T-cell (primary cell): ENCODE measurements around the gene TRAK2. TPM values are rescaled to one million over a fixed set of nuclear protein-coding genes. Genes with fewer than 3 reads are reported as not detected.
"Not testable (repeated sequence)": the region's sequence is repeated elsewhere in the genome, so short reads cannot be mapped to it uniquely, and the experiment has no call there.

ENCODE experiments used
- ATAC-seq, 4 experiments: fragments of 200-7000 bp in 3 of 4; fragments of 150-1000 bp in 1 of 4; cut with Tn5 transposase; replicated peaks in 1 of 4; 1 replicate in 3 of 4; 2 replicates in 1 of 4; pipeline ENCODE4 v1.10.0; 2021; ENCODE audit warnings: moderate library complexity in 3 of 4, mild to moderate bottlenecking in 2 of 4, moderate number of reproducible peaks in 1 of 4
- CTCF ChIA-PET, 2 donors: fragments of 300-600 bp; sonication (Branson Sonifier 250); formaldehyde crosslinking; loops; one replicate each; lab custom pipeline; 2022; ENCODE audit warnings: antibody characterized with exemption in 2 of 2; lab: Charles Lee
- POLR2A ChIA-PET, 2 donors: fragments of 300-600 bp; sonication (Branson Sonifier 250); formaldehyde crosslinking; loops; one replicate each; lab custom pipeline; 2022; ENCODE audit warnings: antibody characterized with exemption in 2 of 2; lab: Charles Lee
- DNase-seq, 35 experiments: peaks; one replicate each; pipeline versions ENCODE4 v3.0.0 to v3.0.0-alpha.2; 2013 to 2023
- H3K27ac ChIP-seq: one replicate; pipeline ENCODE4 v1.5.1; 2013; ENCODE audit warnings: low read length
- H3K27me3 ChIP-seq, 2 experiments: replicated peaks in 1 of 2; 1 replicate in 1 of 2; 2 replicates in 1 of 2; pipeline versions ENCODE4 v1.6.1 to v1.7.0; 2013; ENCODE audit warnings: low read length in 1 of 2, mixed read lengths in 1 of 2; ENCODE audit not compliant: control insufficient read depth in 2 of 2, insufficient read depth in 2 of 2; ENCODE audit errors: extremely low read depth in 1 of 2
- H3K36me3 ChIP-seq, 2 donors: 1 replicate in 1 of 2; 2 replicates in 1 of 2; pipeline versions ENCODE4 v1.6.1 to v1.7.0; 2013; ENCODE audit warnings: low read length in 1 of 2; ENCODE audit not compliant: control insufficient read depth in 2 of 2, insufficient read depth in 1 of 2; ENCODE audit errors: extremely low read depth in 1 of 2
- H3K4me1 ChIP-seq, 2 experiments: 1 replicate in 1 of 2; 2 replicates in 1 of 2; pipeline versions ENCODE4 v1.6.1 to v1.7.0; 2013; ENCODE audit warnings: low read length in 2 of 2, mixed read lengths in 1 of 2; ENCODE audit not compliant: insufficient read depth in 2 of 2, control insufficient read depth in 1 of 2; ENCODE audit errors: extremely low read depth in 1 of 2
- H3K4me3 ChIP-seq, 2 donors: 1 replicate in 1 of 2; 2 replicates in 1 of 2; pipeline versions ENCODE4 v1.5.1 to v1.7.0; 2013; ENCODE audit warnings: mild to moderate bottlenecking in 2 of 2, low read length in 1 of 2, moderate library complexity in 1 of 2; ENCODE audit not compliant: control insufficient read depth in 1 of 2; ENCODE audit errors: extremely low read depth in 1 of 2
- H3K9me3 ChIP-seq: 2 replicates; pipeline ENCODE4 v1.7.0; 2013
- H3K27ac Mint-ChIP-seq, 2 donors: one replicate each; pipeline ENCODE4 v1.8.0; 2020 to 2021; ENCODE audit warnings: mild to moderate bottlenecking in 2 of 2, mixed read lengths in 2 of 2
- H3K27me3 Mint-ChIP-seq, 2 donors: one replicate each; pipeline ENCODE4 v1.8.0; 2021 to 2022; ENCODE audit warnings: mixed read lengths in 2 of 2
- H3K36me3 Mint-ChIP-seq: one replicate; pipeline ENCODE4 v1.8.0; 2021; ENCODE audit warnings: mixed read lengths
- H3K4me1 Mint-ChIP-seq, 3 donors: one replicate each; pipeline ENCODE4 v1.8.0; 2020 to 2022; ENCODE audit warnings: mixed read lengths in 3 of 3, mild to moderate bottlenecking in 1 of 3
- H3K4me3 Mint-ChIP-seq, 3 donors: one replicate each; pipeline ENCODE4 v1.8.0; 2020 to 2022; ENCODE audit warnings: mild to moderate bottlenecking in 3 of 3, mixed read lengths in 3 of 3, moderate library complexity in 3 of 3
- H3K9me3 Mint-ChIP-seq, 3 donors: one replicate each; pipeline ENCODE4 v1.8.0; 2020 to 2022; ENCODE audit warnings: mixed read lengths in 3 of 3
- WGBS: methylation state at CpG from one replicate; pipeline ENCODE4 v1.1.5; 2013; ENCODE audit warnings: missing lambda C conversion rate; ENCODE audit not compliant: insufficient coverage; 5-methylcytosine and 5-hydroxymethylcytosine counted together
- total RNA-seq, 35 experiments: library from RNA in 6 of 35; stranded (reverse) in 6 of 35; fragments of 120-200 nt in 1 of 35; gene quantifications; one replicate each; pipeline versions ENCODE4 v1.2.1 to v1.2.4 and lab custom pipeline; 2013 to 2026

Gene TRAK2
- total RNA-seq, 5 donors from 2014 or later (not counting 1 experiment from before 2014, with no cell fraction given): 39.5 to 47.9 (median 43.4) TPM

DNA sequence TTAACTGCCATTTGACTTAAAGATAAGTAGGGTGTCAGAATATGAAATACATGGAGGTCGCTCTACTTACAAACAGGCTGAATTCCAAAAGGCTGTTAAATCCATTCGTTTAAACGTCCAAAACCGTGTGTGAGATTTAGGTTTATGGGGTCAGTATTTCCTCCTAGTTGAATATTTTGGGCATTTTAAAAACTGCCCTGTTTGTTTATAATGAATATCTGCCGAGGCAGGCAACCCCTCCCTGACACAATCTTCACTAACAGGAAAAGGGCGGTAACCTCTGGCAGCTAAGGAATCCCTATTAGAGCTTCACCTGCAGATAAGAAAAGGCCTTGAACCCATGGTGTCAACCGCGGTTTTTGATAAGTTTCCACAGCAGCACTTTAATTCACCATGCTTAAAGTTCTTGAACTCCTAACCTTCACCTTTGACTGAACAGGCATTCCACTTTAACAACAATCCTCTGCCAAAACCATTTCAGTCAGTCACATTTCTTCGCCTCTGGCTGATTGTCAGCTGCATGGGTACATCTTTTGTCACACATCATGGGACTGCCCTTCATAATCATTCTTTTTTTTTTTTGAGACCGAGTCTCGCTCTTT is 17.8 kb downstream of the TRAK2 start:
- Mint-ChIP-seq H3K27ac (peak overlapping the region; percentile 83 to 91), H3K9me3 (no peaks in the 10 kb centered on the region), H3K4me1 (peaks cover 78 to 80% (median 79%) of the 10 kb centered on the region in 3 donors), H3K4me3 (peak overlapping the region in 1 of 3 donors; percentile 47), H3K36me3 (peaks cover 10% of the 10 kb centered on the region), H3K27me3 (no peaks in the 10 kb centered on the region)
- Histone ChIP-seq H3K9me3 (no peaks in the 10 kb centered on the region), H3K27ac (peak overlapping the region; percentile 32), H3K27me3 (no peaks in the 10 kb centered on the region), H3K4me3 (no peak overlapping the region), H3K4me1 (peaks cover 16 to 20% of the 10 kb centered on the region in 2 experiments), H3K36me3 (no peaks in the 10 kb centered on the region)
- CTCF ChIA-PET: interaction anchor here in 1 of 2 donors (0.9 to 1.1 kb wide), 2 partner anchors 12 to 43 kb away, joined by 3 read pairs; no protein-coding TSS in a partner anchor
- 57% methylated on average over 3 of the region's 11 CpGs for WGBS
- DNase-seq (no peak), ATAC-seq (no peak)
- POLR2A ChIA-PET: no interaction called here

GRCh38 chr2:201432621-201433393 is 18.5 kb downstream of the TRAK2 start:
- WGBS: 67% methylated on average over 1 of the region's 5 CpGs
- Mint-ChIP-seq H3K27ac (peak overlapping the region; percentile 91 to 94), H3K4me3 (no peak overlapping the region), H3K4me1 (peaks cover 73 to 76% (median 74%) of the 10 kb centered on the region in 3 donors), H3K27me3 (no peaks in the 10 kb centered on the region), H3K36me3 (peaks cover 7% of the 10 kb centered on the region), H3K9me3 (no peaks in the 10 kb centered on the region)
- Histone ChIP-seq H3K4me1 (peaks cover 16 to 20% of the 10 kb centered on the region in 2 experiments), H3K4me3 (no peak overlapping the region), H3K27me3 (no peaks in the 10 kb centered on the region), H3K36me3 (no peaks in the 10 kb centered on the region), H3K27ac (peak overlapping the region; percentile 67), H3K9me3 (no peaks in the 10 kb centered on the region)
- POLR2A ChIA-PET: interaction anchor here in 1 of 2 donors (0.6 to 1.0 kb wide), 3 partner anchors 14 to 200 kb away, joined by 3 read pairs; no protein-coding TSS in a partner anchor
- ATAC-seq (no peak), DNase-seq (no peak)
- CTCF ChIA-PET: interaction anchor here (0.5 to 1.3 kb wide), 4 partner anchors 13 to 192 kb away, joined by 3 to 4 read pairs (median 3); no protein-coding TSS in a partner anchor

DNA sequence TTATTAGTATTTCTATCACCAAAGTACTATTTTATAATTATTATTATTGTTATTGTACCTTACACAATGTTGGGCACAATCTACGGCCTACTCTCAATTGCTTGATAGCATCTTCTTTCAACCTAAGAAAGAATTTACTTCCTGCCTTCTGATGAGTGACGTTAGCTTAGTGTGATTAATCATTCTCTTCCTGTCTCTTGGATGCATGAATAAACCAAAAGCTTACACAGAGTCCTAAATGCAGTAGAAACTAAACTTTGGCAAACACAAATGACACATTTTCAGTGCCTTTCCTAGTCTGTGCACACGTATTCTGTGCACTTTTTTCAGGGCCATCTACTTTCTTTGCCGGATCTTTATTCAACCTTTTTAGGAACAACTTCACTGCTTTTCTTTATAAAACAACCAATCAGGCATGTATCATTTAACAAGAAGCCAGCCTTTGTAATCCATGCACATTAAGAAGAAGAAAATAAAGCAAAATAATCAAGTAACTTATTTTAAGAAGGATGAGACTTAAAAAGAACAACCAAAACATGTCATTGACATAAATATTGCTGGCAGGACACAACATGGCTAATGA is 19.1 kb downstream of the TRAK2 start:
- Mint-ChIP-seq H3K36me3 (peaks cover 7% of the 10 kb centered on the region), H3K27me3 (no peaks in the 10 kb centered on the region), H3K9me3 (no peaks in the 10 kb centered on the region), H3K4me1 (peaks cover 66 to 72% (median 70%) of the 10 kb centered on the region in 3 donors), H3K27ac (peak overlapping the region; percentile 91 to 94), H3K4me3 (peak overlapping the region in 2 of 3 donors; percentile 23 to 51)
- peak; percentile 94 to 97 (median 96) for ATAC-seq
- peak in 1 of 35 experiments; percentile 55 for DNase-seq
- 25% methylated on average over 1 of the region's 4 CpGs for WGBS
- H3K4me1 ChIP-seq: peaks cover 16 to 20% of the 10 kb centered on the region in 2 experiments
- no peaks in the 10 kb centered on the region for H3K27me3 ChIP-seq
- H3K27ac ChIP-seq: peak overlapping the region; percentile 67
- no peaks in the 10 kb centered on the region for H3K9me3 ChIP-seq
- H3K4me3 ChIP-seq: no peak overlapping the region
- H3K36me3 ChIP-seq: no peaks in the 10 kb centered on the region
- CTCF ChIA-PET: interaction anchor here (0.5 to 1.3 kb wide), 2 partner anchors 15 to 193 kb away, joined by 3 to 4 read pairs; no protein-coding TSS in a partner anchor
- POLR2A ChIA-PET: interaction anchor here in 1 of 2 donors (0.6 to 1.0 kb wide), 3 partner anchors 15 to 199 kb away, joined by 3 read pairs; no protein-coding TSS in a partner anchor

- no peaks in the 10 kb centered on the region for H3K27me3 ChIP-seq
- ChIA-PET POLR2A (interaction anchor here in 1 of 2 donors (0.6 kb wide), 1 partner anchor 313 kb away, joined by 3 read pairs; no protein-coding TSS in a partner anchor), CTCF (no interaction called here)
- DNase-seq: no peak
- no peak overlapping the region for H3K27ac Mint-ChIP-seq
- peaks cover 16 to 20% of the 10 kb centered on the region in 2 experiments for H3K4me1 ChIP-seq
- peaks cover 7% of the 10 kb centered on the region for H3K36me3 Mint-ChIP-seq
- peaks cover 56 to 70% (median 65%) of the 10 kb centered on the region in 3 donors for H3K4me1 Mint-ChIP-seq
- H3K9me3 Mint-ChIP-seq: no peaks in the 10 kb centered on the region
- H3K27ac ChIP-seq: no peak overlapping the region
- no peaks in the 10 kb centered on the region for H3K9me3 ChIP-seq
- H3K4me3 Mint-ChIP-seq: no peak overlapping the region
- no peak overlapping the region for H3K4me3 ChIP-seq
- ATAC-seq: no peak
- no CpG with 5 or more reads among the region's 5 CpGs for WGBS
- no peaks in the 10 kb centered on the region for H3K36me3 ChIP-seq
- no peaks in the 10 kb centered on the region for H3K27me3 Mint-ChIP-seq
Observed at GRCh38 chr2:201430839-201431238, 20.4 kb downstream of the TRAK2 start.

GRCh38 chr2:201430322-201430721 is 20.9 kb downstream of the TRAK2 start:
- 90% methylated on average over 3 of the region's 12 CpGs for WGBS
- ATAC-seq, H3K27ac ChIP-seq, H3K9me3 ChIP-seq, CTCF ChIA-PET, H3K4me3 Mint-ChIP-seq, H3K27me3 ChIP-seq, H3K4me3 ChIP-seq, H3K36me3 Mint-ChIP-seq, H3K9me3 Mint-ChIP-seq, H3K36me3 ChIP-seq, H3K27ac Mint-ChIP-seq, POLR2A ChIA-PET, H3K27me3 Mint-ChIP-seq, DNase-seq: not testable (repeated sequence)
- H3K4me1 Mint-ChIP-seq: peaks cover 54 to 67% (median 60%) of the 10 kb centered on the region in 3 donors
- H3K4me1 ChIP-seq: peaks cover 16 to 20% of the 10 kb centered on the region in 2 experiments

- CTCF ChIA-PET, H3K4me3 ChIP-seq, ATAC-seq, H3K27me3 ChIP-seq, H3K27me3 Mint-ChIP-seq, H3K36me3 Mint-ChIP-seq, H3K27ac ChIP-seq, H3K36me3 ChIP-seq, H3K4me3 Mint-ChIP-seq, H3K9me3 ChIP-seq, POLR2A ChIA-PET, H3K27ac Mint-ChIP-seq, H3K9me3 Mint-ChIP-seq, DNase-seq: not testable (repeated sequence)
- H3K4me1 ChIP-seq: peaks cover 16 to 17% of the 10 kb centered on the region in 2 experiments
- 98% methylated on average over 5 of the region's 6 CpGs for WGBS
- H3K4me1 Mint-ChIP-seq: peaks cover 50 to 65% (median 60%) of the 10 kb centered on the region in 3 donors
Observed at GRCh38 chr2:201429835-201430234, 21.4 kb downstream of the TRAK2 start.
